GM21576 (cell line): ENCODE results near the gene PKP4.
"Not testable (repeated sequence)": the region's sequence is repeated elsewhere in the genome, so short reads cannot be mapped to it uniquely, and the experiment has no call there.

Source experiments
- ATAC-seq: cut with Tn5 transposase; IDR thresholded peaks from one replicate; pipeline ENCODE4 v1.9.1; 2021; ENCODE audit warnings: mild to moderate bottlenecking, moderate library complexity; ENCODE audit not compliant: unreplicated experiment

Gene PKP4

DNA sequence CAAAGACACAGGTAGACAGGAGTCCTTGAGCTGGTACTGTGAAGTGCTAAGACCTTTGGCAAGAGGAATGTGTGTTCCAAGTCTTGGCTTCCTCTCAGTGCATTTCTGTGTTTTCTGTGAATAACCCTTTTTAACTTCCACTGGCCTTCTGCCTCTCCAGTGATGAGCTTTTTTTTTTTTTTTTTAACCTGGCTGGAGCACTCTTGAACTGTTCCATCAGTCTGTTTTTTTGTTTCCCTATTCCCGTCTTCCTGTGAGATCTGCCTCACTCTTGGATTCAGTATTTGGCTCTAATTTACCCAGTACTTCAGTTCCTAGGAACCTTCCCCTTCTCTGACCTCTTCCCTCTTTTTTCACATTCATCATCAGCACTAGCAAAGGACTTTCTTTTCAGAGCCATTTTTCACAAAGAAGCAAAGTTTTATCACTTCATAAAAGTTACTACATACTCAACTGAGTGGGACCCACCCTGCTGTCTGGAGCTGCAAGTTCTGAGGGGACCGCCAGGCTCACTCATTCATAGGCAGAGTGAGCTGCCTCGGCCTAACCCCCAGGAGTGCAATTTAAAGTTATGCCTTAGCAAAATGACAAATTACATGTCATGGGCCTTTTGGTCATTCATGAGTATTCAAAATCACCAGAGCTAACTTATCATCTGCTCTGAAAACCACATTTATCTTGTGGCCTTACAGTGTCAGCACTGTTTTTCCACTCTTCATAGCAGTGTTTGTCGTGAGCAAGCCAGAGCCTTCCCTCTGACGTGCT lies 211.4 kb downstream of the PKP4 start:
- no peak for ATAC-seq

DNA sequence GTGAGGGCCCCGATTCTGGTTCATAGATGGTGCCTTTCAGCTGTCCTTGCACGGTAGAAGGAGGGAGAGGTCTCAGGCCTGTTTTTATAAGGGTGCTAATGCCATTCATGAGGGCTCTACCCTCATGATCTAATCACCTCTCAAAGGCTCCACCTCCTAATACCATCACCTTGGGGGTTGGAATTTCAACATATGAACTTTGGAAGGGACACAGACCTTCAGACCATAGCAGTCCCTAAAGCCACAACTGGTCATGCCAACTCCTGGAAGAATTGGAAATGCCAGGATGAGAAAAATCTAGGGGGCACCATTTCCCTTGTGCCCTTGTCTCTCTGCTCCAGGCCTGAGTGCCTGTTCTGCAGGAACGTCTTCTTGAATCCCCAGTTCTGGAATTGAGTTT lies 213.5 kb downstream of the PKP4 start:
- no peak for ATAC-seq

- ATAC-seq = no peak
Measured at GRCh38 chr2:158671360-158672245, 214.9 kb downstream of the PKP4 start.

- no peak for ATAC-seq
Measured at GRCh38 chr2:158676295-158676694, 219.5 kb downstream of the PKP4 start.

- ATAC-seq = no peak
Measured at GRCh38 chr2:158676696-158677095, 219.9 kb downstream of the PKP4 start.

DNA sequence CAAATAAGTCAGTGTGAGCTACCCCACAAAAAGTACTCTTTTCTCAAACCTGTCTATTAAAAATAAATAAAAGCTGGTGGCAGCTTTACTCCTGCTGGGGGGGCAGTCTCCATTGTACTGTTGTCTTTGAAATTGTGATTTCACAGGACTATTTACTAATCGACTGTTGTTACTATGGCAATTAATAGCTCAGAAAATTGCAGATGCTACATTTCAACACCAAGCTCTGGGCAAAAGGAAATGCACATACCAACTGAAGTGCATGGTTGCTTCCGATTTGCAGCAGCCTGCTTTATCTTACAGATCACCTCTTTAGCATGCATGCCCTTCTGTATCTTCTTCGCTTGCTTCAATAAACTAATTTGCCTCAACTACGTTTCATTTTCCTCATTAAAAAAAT lies 220.8 kb downstream of the PKP4 start:
- ATAC-seq = no peak

GRCh38 chr2:158681816-158682215 lies 225.1 kb downstream of the PKP4 start:
- no peak for ATAC-seq

DNA sequence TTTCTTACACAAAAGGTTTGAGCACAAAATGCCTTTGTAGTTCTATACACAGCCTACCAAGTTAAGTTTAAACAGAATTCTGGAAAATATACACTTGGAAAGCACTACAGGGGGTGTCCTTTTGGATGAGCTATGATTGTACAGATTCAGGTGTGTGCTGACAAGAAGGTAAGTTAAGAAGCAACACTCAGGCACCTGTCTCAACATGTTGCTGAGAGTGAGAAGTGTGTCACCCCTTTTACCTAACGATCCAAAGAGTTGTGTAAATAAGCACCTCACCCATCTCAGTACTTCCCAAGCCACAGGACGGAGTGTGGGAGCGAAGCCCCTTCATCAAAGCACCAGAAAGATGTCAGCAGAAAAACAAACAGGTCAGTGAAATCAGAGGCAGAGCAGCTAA lies 228.9 kb downstream of the PKP4 start:
- ATAC-seq = no peak

DNA sequence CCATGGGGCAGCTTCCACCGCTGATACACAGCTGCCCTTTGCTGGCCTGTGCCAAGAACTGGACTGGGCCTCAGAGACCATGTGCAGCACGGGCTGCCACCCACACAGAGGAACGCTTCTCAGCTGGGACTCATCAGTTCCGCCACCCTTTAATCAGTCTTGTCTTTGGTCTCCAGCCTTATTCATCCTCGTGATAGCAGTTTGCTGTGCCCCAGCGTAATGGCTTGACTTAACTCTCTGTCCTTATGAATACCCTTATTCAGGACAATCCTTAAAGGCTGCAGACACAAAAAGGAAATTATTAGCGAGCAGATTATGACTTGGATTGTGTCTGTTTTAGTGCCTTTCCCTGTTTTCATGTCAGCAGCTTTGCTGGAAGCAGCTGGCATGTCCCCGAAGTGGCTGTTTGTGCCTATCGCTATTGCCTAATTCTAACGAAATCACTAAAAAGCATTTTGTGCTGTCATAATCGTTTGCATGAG lies 229.5 kb downstream of the PKP4 start:
- no peak for ATAC-seq

- ATAC-seq = no peak
Measured at GRCh38 chr2:158687315-158687714, 230.6 kb downstream of the PKP4 start.

GRCh38 chr2:158688721-158689120 lies 232.0 kb downstream of the PKP4 start:
- no peak for ATAC-seq

DNA sequence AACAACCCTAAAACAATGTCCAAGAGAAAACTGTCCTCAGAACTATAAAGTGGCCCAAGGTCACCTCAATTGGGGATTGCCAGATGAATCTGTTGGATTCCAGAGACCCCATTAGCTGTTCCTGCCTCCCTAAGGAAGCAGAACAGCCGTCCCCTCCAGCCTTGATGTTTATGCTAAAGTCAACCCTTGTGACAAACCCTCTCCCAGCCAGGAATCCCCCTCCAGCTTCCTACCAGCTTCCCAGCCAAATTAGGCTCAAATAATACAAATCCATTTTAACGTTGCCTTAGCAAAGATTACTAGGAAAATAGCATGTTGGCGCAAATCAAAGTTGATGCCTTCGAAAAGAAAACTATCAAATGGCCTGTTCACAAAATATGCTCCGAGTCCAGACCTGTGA lies 232.6 kb downstream of the PKP4 start:
- no peak for ATAC-seq

- ATAC-seq = no peak
Measured at GRCh38 chr2:158690823-158691222, 234.1 kb downstream of the PKP4 start.

- no peak for ATAC-seq
Measured at GRCh38 chr2:158691619-158692018, 234.9 kb downstream of the PKP4 start.

DNA sequence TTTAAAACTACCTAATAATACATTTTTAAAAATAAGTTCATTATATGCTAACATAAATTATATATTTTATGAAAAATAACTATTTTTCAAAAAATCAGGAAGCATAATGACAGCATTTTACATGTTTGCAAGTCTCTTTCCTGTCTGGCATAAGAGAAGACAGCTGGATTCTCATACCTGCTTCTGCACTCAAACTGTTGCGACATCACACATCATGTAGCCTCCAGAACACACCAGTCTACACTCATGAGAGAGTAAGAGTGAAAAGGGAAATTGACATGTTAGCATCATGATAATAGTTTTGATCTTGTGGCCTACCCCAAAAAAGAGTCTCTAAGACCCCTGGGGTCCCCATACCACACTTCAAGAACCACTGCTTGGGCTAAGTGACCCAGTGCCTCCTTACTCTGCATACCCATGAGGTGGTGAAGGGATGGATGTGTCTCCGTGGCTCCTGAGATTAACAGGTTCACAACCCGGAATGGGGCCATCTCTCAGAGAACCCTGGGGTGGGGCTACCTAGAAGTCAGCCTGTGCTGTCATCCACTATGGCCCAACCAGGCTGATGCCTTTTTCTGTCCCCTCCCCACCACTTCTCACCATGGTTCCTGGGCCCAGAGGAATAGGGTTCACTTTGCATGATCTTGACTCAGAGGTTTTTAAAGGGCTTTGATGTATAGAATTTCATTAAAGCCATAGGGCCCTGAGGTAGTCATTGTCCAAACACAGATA lies 235.8 kb downstream of the PKP4 start:
- no peak for ATAC-seq

- ATAC-seq = no peak
Measured at GRCh38 chr2:158693476-158693875, 236.7 kb downstream of the PKP4 start.

- no peak for ATAC-seq
Measured at GRCh38 chr2:158695305-158695704, 238.6 kb downstream of the PKP4 start.

- ATAC-seq = not testable (repeated sequence)
Measured at GRCh38 chr2:158695744-158696143, 239.0 kb downstream of the PKP4 start.

- no peak for ATAC-seq
Measured at GRCh38 chr2:158699323-158699722, 242.6 kb downstream of the PKP4 start.

- ATAC-seq = no peak
Measured at GRCh38 chr2:158701101-158701500, 244.3 kb downstream of the PKP4 start.

DNA sequence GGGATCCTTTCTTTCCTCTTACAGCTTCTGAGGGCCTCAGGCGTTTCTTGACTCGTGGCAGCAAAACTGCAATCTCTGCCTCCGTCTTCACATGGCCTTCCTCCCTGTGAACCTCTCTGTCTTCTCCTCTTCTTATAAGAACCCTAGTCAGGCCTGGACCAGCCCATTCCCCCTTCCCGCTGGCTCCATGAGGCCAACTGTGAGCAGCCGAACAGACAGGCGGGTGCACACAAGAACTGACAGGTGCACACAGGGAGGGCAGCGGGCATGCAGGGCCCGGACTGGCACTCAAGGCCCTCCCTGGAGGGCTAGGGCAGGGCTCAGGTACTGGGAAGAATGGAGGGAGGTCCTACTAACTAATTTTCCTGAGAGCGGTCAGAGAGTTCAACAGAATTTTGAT lies 246.0 kb downstream of the PKP4 start:
- ATAC-seq = no peak
